Right atrium auricular region (tissue), 2 donors: ENCODE results near the gene VEZT. TPM values are rescaled to one million over a fixed set of nuclear protein-coding genes. Genes with fewer than 3 reads are reported as not detected.
A peak's percentile ranks its signal among the peaks of the same experiment; 100 is the strongest.

Experiments
- DNase-seq: peaks from one replicate; pipeline ENCODE4 v3.0.0-alpha.2; 2019; ENCODE audit warnings: low spot score
- H3K27ac ChIP-seq, 2 donors: fragments of 200-600 bp; sonication (generic); 1 replicate in 1 of 2; 2 replicates in 1 of 2; pipeline ENCODE4 v1.5.1; 2016 to 2019
- H3K27me3 ChIP-seq, 2 donors: fragments of 200-600 bp; sonication (generic); one replicate each; pipeline versions ENCODE4 v1.5.1 to v1.6.0; 2017 to 2019
- H3K36me3 ChIP-seq: fragments of 200-600 bp; sonication (generic); one replicate; pipeline ENCODE4 v1.5.1; 2016
- H3K4me1 ChIP-seq, 2 donors: fragments of 200-600 bp; sonication (generic); one replicate each; pipeline versions ENCODE4 v1.5.1 to v1.6.0; 2017 to 2019
- H3K4me3 ChIP-seq, 2 donors: fragments of 200-600 bp; sonication (generic); 1 replicate in 1 of 2; 2 replicates in 1 of 2; pipeline ENCODE4 v1.5.1; 2017 to 2019; ENCODE audit warnings: mild to moderate bottlenecking in 1 of 2, moderate library complexity in 1 of 2
- H3K9me3 ChIP-seq, 2 donors: fragments of 200-600 bp; sonication (generic); one replicate each; pipeline ENCODE4 v1.5.1; 2019
- total RNA-seq, 2 donors: library from RNA; depleted of rRNA; stranded (reverse); fragments of >200 nt; gene quantifications; one replicate each; pipeline ENCODE4 v1.1.0, GENCODE V29; 2016
- TF ChIP-seq, protein P1 (sequence below), 2 donors: fragments of 200-600 bp; sonication (generic); IDR thresholded peaks; one replicate each; pipeline ENCODE4 v1.5.1; 2019; ENCODE audit warnings: antibody characterized with exemption in 2 of 2

VEZT gene
- total RNA-seq, 2 donors from 2014 or later, result 66.6 to 69.8 TPM

GRCh38 chr12:95214466-95214865 lies 3.1 kb upstream of the VEZT start:
- Histone ChIP-seq H3K9me3 (no peaks in the 10 kb centered on the region), H3K27me3 (no peaks in the 10 kb centered on the region), H3K36me3 (no peaks in the 10 kb centered on the region), H3K4me3 (no peak overlapping the region), H3K4me1 (peaks cover 0 to 14% of the 10 kb centered on the region in 2 donors), H3K27ac (no peak overlapping the region)
- TF ChIP-seq, protein P1, sequence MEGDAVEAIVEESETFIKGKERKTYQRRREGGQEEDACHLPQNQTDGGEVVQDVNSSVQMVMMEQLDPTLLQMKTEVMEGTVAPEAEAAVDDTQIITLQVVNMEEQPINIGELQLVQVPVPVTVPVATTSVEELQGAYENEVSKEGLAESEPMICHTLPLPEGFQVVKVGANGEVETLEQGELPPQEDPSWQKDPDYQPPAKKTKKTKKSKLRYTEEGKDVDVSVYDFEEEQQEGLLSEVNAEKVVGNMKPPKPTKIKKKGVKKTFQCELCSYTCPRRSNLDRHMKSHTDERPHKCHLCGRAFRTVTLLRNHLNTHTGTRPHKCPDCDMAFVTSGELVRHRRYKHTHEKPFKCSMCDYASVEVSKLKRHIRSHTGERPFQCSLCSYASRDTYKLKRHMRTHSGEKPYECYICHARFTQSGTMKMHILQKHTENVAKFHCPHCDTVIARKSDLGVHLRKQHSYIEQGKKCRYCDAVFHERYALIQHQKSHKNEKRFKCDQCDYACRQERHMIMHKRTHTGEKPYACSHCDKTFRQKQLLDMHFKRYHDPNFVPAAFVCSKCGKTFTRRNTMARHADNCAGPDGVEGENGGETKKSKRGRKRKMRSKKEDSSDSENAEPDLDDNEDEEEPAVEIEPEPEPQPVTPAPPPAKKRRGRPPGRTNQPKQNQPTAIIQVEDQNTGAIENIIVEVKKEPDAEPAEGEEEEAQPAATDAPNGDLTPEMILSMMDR (IDR thresholded peaks at IDR 0.05), result no peak
- DNase-seq, result no peak

- no peak for DNase-seq
- peak overlapping the region; percentile 62 to 93 for H3K4me3 ChIP-seq
- no peaks in the 10 kb centered on the region for H3K9me3 ChIP-seq
- H3K36me3 ChIP-seq, result no peaks in the 10 kb centered on the region
- H3K4me1 ChIP-seq, result peaks cover 0 to 24% of the 10 kb centered on the region in 2 donors
- no peaks in the 10 kb centered on the region for H3K27me3 ChIP-seq
- H3K27ac ChIP-seq, result peak overlapping the region; percentile 87 to 99
- TF ChIP-seq, protein P1 (IDR thresholded peaks at IDR 0.05), result no peak
Observed at GRCh38 chr12:95215949-95216348, 1.7 kb upstream of the VEZT start.

DNA sequence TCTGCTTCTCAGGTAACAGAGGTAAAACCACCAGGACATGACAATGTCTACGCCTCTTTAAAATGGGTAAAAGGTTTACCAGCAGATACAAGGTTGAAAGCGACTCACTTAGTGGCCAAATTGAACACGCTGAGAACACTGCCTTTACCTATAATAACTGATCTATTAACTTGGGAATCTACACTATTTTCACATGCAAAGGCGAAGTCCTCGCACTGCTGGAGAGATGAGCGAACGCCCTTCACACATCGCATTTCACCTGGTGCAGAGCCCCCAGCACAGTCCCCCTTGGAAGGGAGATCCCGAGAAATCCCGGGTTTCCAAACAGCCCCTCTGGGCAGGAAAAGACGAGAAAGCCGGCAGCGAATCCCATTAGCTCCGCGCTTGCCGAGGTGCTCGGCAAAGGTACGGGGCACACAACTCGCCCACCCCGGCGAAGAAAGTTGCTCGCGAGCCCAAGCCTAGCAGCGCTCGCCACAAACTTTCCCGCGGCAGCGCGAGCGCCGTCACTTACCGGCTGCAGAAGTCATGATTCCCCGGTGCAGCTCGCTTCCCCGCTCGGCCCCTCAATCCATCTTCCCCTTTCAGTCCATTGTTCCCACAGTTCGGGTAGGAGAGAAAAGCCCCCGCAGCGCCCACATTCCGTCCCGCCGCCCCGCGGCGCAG lies 763 bp upstream of the VEZT start:
- DNase-seq, result peak; percentile 65
- peaks cover 0 to 33% of the 10 kb centered on the region in 2 donors for H3K4me1 ChIP-seq
- H3K9me3 ChIP-seq, result no peaks in the 10 kb centered on the region
- H3K27ac ChIP-seq, result peak overlapping the region; percentile 87 to 99
- TF ChIP-seq, protein P1 (IDR thresholded peaks at IDR 0.05), result no peak
- no peaks in the 10 kb centered on the region for H3K36me3 ChIP-seq
- H3K27me3 ChIP-seq, result no peaks in the 10 kb centered on the region
- H3K4me3 ChIP-seq, result peak overlapping the region; percentile 62 to 93

GRCh38 chr12:95218150-95219133 lies 835 bp downstream of the VEZT start:
- H3K27ac ChIP-seq, result peak overlapping the region; percentile 87 to 99
- no peaks in the 10 kb centered on the region for H3K9me3 ChIP-seq
- H3K27me3 ChIP-seq, result no peaks in the 10 kb centered on the region
- TF ChIP-seq, protein P1 (IDR thresholded peaks at IDR 0.05), result no peak
- peak overlapping the region; percentile 63 to 93 for H3K4me3 ChIP-seq
- DNase-seq, result peak; percentile 81
- H3K4me1 ChIP-seq, result peaks cover 0 to 42% of the 10 kb centered on the region in 2 donors
- no peaks in the 10 kb centered on the region for H3K36me3 ChIP-seq

DNA sequence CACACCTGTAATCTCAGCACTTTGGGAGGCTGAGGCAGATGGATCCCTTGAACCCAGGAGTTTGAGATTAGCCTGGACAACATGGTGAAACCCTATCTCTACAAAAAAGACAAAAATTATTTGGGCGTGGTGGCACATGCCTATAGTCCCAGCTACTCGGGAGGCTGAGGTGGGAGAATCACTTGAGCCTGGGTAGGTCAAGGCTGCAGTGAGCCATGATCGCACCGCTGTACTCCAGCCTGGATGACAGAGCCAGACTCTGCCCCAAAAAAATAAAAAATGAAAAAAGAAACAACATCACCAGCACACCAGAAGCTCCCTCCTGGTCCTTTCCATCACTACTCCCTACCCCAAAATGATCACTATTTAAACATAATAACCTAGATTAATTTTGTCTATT lies 2.6 kb downstream of the VEZT start:
- TF ChIP-seq, protein P1 (IDR thresholded peaks at IDR 0.05), result no peak
- peaks cover 7% of the 10 kb centered on the region for H3K36me3 ChIP-seq
- H3K4me3 ChIP-seq, result no peak overlapping the region
- no peaks in the 10 kb centered on the region for H3K9me3 ChIP-seq
- peaks cover 0 to 55% of the 10 kb centered on the region in 2 donors for H3K4me1 ChIP-seq
- DNase-seq, result no peak
- no peaks in the 10 kb centered on the region for H3K27me3 ChIP-seq
- no peak overlapping the region for H3K27ac ChIP-seq
